Memory B cell (primary cell): ENCODE data around the gene PTDSS2.
"Not testable (repeated sequence)": the region's sequence is repeated elsewhere in the genome, so short reads cannot be mapped to it uniquely, and the experiment has no call there.

Experiments used
- ATAC-seq: fragments of 150-1000 bp; cut with Tn5 transposase; 2 replicates; pipeline ENCODE4 v1.10.0; 2021; ENCODE audit warnings: low read depth, mild to moderate bottlenecking, moderate library complexity
- DNase-seq, 2 donors: peaks; one replicate each; pipeline ENCODE4 v3.0.0; 2022; ENCODE audit warnings: low spot score in 2 of 2
- H3K27ac Mint-ChIP-seq: one replicate; pipeline ENCODE4 v1.8.0; 2022; ENCODE audit warnings: mild to moderate bottlenecking, moderate library complexity, mixed read lengths
- H3K27me3 Mint-ChIP-seq: one replicate; pipeline ENCODE4 v1.8.0; 2022; ENCODE audit warnings: mixed read lengths
- H3K36me3 Mint-ChIP-seq: one replicate; pipeline ENCODE4 v1.8.0; 2022; ENCODE audit warnings: mild to moderate bottlenecking, mixed read lengths
- H3K4me1 Mint-ChIP-seq: one replicate; pipeline ENCODE4 v1.8.0; 2022; ENCODE audit warnings: mixed read lengths
- H3K4me3 Mint-ChIP-seq: one replicate; pipeline ENCODE4 v1.8.0; 2022; ENCODE audit warnings: mild to moderate bottlenecking, moderate library complexity, mixed read lengths
- H3K9me3 Mint-ChIP-seq: one replicate; pipeline ENCODE4 v1.8.0; 2022; ENCODE audit warnings: mixed read lengths

The PTDSS2 gene

DNA sequence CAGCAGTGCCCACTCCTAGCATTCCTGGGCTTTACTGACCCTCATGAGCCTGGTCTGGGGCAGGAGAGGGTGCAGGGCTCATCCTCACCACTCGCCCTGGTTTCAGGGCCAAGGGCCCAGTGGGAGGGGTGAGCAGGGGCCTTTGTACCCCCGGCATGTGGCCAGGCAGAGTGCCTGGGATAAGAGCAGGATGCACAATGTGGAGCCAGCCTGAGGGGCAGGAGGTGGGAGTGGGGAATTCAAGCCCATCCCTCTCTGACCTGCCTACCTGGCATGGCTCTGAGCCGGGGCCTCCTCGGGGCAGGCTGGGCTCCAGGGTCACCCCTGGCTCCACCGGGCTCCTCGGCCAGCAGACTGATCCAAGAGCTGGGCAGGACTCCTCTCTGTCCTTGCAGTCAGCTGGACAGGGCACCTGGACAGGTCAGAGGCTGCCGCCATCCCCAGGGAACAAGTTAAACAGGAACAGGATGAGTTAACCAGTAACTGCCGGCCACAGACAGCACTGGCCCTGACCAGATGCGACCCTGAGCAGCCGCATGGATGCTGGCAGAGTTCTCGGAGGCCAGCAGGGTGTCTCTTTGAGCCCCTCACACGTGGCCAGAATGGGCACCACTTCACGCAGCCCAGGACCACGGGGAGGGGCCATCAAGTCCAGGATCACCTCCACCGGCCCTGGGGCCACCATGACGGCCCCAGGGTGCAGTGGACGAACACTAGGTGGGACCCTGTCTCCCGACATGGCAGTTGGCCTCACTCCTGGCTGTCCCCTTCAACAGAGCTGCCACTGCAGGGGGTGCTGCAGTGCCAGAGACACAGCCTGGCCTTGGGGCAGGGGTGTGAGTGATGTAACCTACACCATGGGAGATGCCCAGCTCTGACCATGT is 40.2 kb upstream of the PTDSS2 start:
- H3K4me1 Mint-ChIP-seq, result peaks cover 22% of the 10 kb centered on the region
- H3K4me3 Mint-ChIP-seq, result no peak overlapping the region
- DNase-seq (no peak), ATAC-seq (no peak)
- no peaks in the 10 kb centered on the region for H3K9me3 Mint-ChIP-seq
- H3K36me3 Mint-ChIP-seq, result peaks cover 2% of the 10 kb centered on the region
- H3K27me3 Mint-ChIP-seq, result no peaks in the 10 kb centered on the region
- H3K27ac Mint-ChIP-seq, result no peak overlapping the region

DNA sequence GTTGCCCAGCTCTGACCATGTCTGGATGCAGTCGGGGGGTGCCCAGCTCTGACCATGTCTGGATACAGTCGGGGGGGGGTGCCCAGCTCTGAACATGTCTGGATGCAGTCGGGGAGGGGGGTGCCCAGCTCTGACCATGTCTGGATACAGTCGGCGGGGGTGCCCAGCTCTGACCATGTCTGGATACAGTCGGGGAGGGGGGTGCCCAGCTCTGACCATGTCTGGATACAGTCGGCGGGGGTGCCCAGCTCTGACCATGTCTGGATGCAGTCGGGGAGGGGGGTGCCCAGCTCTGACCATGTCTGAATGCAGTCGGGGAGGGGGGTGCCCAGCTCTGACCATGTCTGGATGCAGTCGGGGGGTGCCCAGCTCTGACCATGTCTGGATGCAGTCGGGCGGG is 39.4 kb upstream of the PTDSS2 start:
- H3K4me1 Mint-ChIP-seq, result peaks cover 26% of the 10 kb centered on the region
- ATAC-seq, H3K4me3 Mint-ChIP-seq, H3K27me3 Mint-ChIP-seq, H3K27ac Mint-ChIP-seq, H3K36me3 Mint-ChIP-seq, H3K9me3 Mint-ChIP-seq: not testable (repeated sequence)
- DNase-seq, result peak in 1 of 2 donors; percentile 6

DNA sequence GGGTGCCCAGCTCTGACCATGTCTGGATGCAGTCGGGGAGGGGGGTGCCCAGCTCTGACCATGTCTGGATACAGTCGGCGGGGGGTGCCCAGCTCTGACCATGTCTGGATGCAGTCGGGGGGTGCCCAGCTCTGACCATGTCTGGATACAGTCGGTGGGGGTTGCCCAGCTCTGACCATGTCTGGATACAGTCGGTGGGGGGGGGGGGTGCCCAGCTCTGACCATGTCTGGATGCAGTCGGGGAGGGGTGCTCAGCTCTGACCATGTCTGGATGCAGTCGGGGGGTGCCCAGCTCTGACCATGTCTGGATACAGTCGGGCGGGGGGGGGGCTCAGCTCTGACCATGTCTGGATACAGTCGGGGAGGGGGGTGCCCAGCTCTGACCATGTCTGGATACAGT is 38.6 kb upstream of the PTDSS2 start:
- not testable (repeated sequence) for H3K36me3 Mint-ChIP-seq, DNase-seq, H3K27me3 Mint-ChIP-seq, H3K9me3 Mint-ChIP-seq, H3K27ac Mint-ChIP-seq, H3K4me3 Mint-ChIP-seq, ATAC-seq
- H3K4me1 Mint-ChIP-seq, result peaks cover 30% of the 10 kb centered on the region

DNA sequence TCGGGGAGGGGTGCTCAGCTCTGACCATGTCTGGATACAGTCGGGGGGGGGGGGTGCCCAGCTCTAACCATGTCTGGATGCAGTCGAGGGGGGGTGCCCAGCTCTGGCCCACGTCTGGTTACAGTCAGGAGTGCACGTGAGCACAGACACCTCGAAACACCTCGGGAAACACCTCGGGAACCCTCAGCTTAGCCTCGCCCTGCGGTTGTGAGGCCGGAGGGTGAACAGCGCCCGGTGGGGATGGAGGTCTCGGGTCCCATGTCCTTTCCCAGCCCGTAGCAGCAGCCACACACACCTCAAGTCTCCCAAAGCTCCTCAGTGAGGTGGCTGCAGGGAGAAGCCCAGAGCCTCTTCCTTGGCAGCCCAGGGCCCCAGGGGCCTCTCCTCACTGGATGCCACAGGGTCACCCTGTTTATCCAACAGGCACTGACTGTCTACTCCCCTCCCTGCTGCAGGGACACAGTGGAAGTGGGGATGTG is 37.4 kb upstream of the PTDSS2 start:
- DNase-seq (peak in 1 of 2 donors; percentile 9), ATAC-seq (no peak)
- no peak overlapping the region for H3K27ac Mint-ChIP-seq
- no peaks in the 10 kb centered on the region for H3K27me3 Mint-ChIP-seq
- peaks cover 29% of the 10 kb centered on the region for H3K4me1 Mint-ChIP-seq
- no peak overlapping the region for H3K4me3 Mint-ChIP-seq
- H3K36me3 Mint-ChIP-seq, result no peaks in the 10 kb centered on the region
- H3K9me3 Mint-ChIP-seq, result no peaks in the 10 kb centered on the region

DNA sequence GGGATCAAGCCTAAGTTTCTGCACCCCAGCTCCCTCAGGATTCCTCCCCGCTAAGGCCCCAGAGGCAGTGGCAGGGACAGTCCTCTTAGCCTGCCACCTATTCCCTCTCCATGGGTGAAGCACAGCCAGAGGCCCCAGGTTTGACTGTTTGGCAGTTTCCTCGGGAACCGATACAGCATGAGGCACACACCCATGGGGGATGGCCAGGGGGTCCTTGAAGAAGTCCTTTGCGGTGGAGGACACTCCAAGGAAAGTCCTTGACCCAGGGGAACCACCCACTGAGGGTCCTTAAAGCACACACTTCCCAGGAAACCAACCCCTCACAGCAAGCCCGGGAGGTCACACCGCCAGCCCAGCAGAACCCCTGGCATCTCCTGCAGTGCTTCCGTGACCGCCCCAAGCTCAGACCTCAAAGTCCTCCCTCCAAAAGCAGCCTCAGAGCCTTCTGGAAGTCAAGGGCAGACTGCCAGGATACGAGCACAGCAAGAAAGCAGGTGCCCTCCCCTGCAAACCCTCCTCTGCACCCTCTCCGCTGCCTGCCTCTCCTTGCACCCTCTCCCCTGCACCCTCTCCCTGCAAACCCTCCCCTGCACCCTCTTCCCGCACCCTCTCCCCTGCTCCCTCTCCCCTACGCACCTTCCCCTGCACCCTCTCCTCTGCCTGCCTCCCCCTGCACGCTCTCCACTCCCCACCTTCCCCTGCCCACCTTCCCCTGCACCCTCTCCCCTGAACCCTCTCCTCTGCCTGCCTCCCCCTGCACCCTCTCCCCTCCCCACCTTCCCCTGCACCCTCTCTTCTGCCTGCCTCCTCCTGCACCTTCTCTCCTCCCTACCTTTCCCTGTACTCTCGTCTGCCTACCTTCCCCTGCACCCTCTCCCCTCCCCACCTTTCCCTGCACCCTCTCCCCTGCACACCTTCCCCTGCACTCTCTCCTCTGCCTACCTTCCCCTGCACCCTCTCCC is 36.7 kb upstream of the PTDSS2 start:
- Mint-ChIP-seq H3K27me3 (no peaks in the 10 kb centered on the region), H3K4me3 (peak overlapping the region; percentile 91), H3K27ac (no peak overlapping the region), H3K4me1 (peaks cover 27% of the 10 kb centered on the region), H3K36me3 (no peaks in the 10 kb centered on the region), H3K9me3 (no peaks in the 10 kb centered on the region)
- no peak for ATAC-seq
- DNase-seq, result peak in 1 of 2 donors; percentile 11

DNA sequence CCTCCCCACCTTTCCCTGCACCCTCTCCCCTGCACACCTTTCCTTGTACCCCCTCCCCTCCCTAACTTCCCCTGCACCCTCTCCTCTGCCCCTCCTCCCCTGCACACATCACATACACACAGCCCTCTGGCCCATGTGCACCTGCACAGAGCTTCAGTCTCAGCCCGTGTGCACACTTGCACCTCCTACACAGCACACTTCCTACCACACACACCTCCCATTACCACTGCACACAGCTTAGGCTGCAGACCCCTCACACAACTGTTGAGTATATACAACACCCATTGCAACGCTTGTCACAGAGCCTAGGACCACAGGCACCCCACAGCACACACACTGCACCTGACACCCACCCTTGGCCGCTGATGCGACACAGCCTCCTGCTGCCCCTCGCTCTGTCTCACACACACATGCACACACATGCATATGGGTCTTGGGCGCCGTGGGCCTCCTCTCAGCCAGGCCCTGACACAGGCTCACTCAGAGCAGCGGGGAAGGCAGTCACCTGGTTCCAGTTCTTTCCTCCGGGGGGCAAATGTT is 35.7 kb upstream of the PTDSS2 start:
- no peak for DNase-seq
- H3K27ac Mint-ChIP-seq, result peak overlapping the region; percentile 46
- no peaks in the 10 kb centered on the region for H3K27me3 Mint-ChIP-seq
- ATAC-seq, result peak; percentile 28
- no peaks in the 10 kb centered on the region for H3K9me3 Mint-ChIP-seq
- H3K36me3 Mint-ChIP-seq, result no peaks in the 10 kb centered on the region
- peak overlapping the region; percentile 91 for H3K4me3 Mint-ChIP-seq
- peaks cover 27% of the 10 kb centered on the region for H3K4me1 Mint-ChIP-seq

DNA sequence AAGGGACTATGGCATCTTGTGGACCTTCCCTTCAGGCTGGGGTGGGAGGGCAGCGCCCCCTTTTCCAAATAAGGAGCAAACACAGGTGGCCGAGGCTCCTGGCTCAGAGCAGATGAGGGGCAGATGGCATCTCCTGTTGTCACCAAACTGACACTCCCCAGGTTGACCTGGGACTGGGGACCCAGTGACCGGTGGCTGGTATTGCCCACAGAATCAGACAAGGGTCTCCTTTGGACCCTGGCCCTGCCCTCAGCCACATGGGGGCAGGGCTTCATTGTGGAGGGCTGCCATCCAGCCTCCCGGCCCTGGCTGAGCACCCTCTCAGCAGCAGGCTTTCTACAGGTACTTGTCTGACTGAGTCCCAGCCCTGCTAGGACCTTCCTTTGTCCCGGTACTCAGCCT is 34.4 kb upstream of the PTDSS2 start:
- Mint-ChIP-seq H3K9me3 (no peaks in the 10 kb centered on the region), H3K36me3 (no peaks in the 10 kb centered on the region), H3K27ac (no peak overlapping the region), H3K27me3 (no peaks in the 10 kb centered on the region), H3K4me1 (peaks cover 27% of the 10 kb centered on the region), H3K4me3 (peak overlapping the region; percentile 91)
- no peak for ATAC-seq
- peak in 1 of 2 donors; percentile 20 for DNase-seq

DNA sequence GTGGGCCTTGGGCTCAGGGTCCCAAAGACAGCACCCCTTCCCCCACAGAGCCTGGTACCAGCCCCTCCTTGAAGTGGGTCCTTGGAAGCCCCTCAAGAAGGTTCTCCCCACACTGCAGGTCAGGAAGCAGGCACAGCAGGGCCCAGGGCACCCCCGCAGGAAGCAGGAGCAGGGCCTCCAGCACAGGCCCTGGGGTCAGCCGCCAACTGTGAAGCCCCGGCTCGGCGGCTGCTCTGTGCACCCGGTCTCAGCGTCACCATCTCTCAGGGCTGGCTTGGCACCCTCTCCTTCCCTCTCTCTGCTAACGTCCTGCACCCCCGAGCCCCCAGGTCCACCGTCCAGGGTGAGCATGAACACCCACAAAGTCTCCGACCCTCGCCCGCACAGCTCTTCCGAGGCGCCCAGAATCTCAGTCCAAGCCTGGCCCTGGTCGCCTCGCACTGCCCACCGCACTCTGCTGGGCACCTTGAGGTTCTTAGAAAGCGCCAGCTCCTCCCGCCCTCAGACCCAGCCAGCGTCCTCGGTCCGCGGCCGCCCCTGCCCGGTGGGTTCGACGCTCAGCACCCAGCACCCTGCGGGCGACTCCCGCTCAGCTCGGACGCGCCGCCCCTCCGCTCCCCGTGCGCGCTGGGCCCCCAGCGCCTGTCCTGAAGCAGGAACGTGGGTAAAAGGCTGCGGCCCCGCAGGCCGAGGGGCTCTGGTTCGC is 33.9 kb upstream of the PTDSS2 start:
- Mint-ChIP-seq H3K9me3 (no peaks in the 10 kb centered on the region), H3K36me3 (no peaks in the 10 kb centered on the region), H3K27ac (no peak overlapping the region), H3K4me3 (peak overlapping the region; percentile 91), H3K27me3 (no peaks in the 10 kb centered on the region), H3K4me1 (peaks cover 27% of the 10 kb centered on the region)
- DNase-seq (peak in 1 of 2 donors; percentile 12), ATAC-seq (no peak)

DNA sequence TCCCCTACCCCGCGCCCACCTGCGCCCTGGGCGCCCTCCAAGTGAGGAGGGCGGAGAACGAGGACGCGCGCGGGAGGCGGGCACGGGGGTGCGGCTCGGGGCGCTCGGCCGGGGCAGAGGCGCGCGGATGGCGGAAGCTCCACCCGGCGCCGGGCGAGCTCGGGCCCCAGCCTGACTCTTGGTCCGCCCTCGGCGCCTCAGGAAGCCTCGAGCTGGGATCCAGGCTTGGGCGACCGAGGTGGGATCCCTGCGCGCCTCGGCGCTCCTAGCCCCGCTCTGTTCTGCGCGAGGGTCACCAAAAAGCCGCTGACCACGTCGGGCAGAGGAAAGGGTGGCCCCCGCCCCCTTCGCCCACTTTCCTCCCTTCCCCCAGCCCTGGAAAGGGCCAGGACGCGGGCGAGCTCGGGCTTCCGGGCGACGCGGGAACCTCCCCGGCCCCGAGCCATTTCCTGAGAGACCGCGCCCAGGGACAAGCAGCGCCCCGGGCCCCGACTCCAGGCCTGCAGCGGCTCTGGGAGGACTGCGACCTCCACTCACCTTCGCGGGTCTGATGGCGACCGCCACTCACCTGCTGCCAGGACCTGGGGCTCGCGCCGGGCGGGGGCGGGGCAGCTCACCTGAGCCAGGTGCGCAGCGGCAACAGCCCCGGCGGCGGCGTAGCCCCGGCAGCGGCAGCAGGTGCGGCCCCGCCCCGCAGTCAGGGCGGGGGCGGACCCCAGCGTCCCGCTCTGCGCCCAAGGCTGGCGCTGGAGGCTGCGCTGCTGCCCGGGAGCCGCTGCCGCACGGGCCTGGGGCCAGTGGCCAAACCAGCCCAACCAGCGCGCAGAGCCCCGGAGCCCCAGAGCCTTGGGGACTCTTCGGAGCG is 33.1 kb upstream of the PTDSS2 start:
- DNase-seq, result peak in 1 of 2 donors; percentile 42
- Mint-ChIP-seq H3K4me3 (peak overlapping the region; percentile 91), H3K36me3 (no peaks in the 10 kb centered on the region), H3K4me1 (peaks cover 27% of the 10 kb centered on the region), H3K27me3 (no peaks in the 10 kb centered on the region), H3K27ac (no peak overlapping the region), H3K9me3 (no peaks in the 10 kb centered on the region)
- peak; percentile 63 for ATAC-seq

DNA sequence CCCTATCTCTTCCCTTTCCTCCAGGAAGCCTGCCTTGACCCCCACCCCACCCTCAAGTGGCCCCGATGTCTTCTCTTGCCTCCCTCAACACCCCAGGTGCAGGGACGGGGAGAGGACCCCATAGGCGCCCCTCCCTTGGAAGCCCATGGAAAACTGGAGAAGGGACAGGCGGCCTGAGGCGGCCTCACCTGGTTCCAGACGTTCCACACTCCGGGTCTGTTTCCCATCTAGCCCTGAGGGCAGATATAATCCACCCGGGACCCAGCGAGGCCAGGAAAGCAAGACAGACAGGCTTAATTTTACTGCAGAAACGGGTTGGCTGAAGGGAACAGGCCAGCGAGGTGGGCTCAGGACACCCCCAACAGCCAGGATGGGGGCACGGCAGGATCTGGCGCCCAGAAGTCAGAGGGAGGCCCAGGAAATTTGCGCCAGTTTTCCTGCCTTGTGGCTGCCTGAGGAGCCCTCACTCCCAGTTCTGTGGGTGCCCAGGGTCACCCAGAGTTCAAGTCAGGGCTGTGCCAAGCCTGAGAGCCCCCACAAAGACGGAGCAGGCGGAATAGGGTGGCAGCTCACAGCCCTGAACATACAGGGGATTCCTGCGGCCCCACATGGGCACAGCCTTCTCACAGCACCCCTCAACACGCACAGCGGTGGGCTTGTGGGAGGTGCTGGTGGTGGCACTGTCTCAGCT is 32.3 kb upstream of the PTDSS2 start:
- Mint-ChIP-seq H3K4me1 (peaks cover 27% of the 10 kb centered on the region), H3K9me3 (no peaks in the 10 kb centered on the region), H3K27ac (peak overlapping the region; percentile 54), H3K27me3 (no peaks in the 10 kb centered on the region), H3K36me3 (peaks cover 2% of the 10 kb centered on the region), H3K4me3 (peak overlapping the region; percentile 81)
- DNase-seq (peak in 1 of 2 donors; percentile 12), ATAC-seq (no peak)

DNA sequence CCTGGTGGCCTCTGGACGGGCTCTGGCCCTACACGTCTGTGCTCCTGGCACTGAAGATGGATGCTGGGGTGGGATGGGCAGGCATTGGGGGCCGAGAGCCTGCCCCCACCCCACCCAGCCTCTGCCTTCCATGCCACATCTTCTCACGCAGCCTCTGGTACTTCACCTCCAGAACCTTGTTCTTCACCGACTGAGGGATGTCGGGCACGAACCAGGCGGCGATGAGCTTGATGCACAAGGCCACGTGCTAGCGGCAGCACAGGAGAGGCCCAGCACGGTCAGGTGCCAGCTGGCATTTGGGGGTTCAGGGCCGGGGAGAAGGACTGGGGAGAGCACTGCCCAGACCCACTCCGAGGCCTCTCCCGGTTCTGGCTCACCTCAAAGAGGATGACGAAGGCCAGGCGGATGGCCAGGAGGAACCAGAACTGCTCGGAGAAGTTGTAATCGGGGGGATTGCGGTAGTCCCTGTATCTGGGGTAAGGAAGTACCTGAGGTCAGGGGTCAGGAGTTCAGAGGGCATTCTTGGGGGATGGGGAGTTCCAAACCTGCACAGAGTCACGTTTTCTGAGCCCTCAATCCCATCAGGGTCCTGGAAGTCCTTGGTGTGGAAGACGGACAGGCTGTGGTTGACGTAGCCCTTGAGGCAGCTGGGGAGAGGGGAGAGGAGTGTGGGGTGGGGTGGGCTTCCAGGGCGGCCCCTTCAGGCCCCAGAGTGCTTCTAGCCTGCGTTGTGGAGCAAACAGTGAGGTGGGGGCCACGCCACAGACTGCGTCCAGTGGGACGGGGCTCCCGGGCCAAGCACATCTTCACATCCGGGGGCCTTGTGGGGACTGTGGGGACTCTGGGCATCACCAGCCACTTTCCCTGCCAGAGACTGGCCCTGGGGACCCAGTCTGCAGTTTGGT is 31.5 kb upstream of the PTDSS2 start:
- peak in 1 of 2 donors; percentile 12 for DNase-seq
- H3K36me3 Mint-ChIP-seq, result peaks cover 2% of the 10 kb centered on the region

More for the DNA sequence above, 31.5 kb upstream of the PTDSS2 start:
- Mint-ChIP-seq H3K4me3 (no peak overlapping the region), H3K4me1 (peaks cover 21% of the 10 kb centered on the region), H3K27me3 (no peaks in the 10 kb centered on the region), H3K27ac (peak overlapping the region; percentile 54), H3K9me3 (no peaks in the 10 kb centered on the region)
- no peak for ATAC-seq
